ENCODE results near the gene C20orf141. TPM values are rescaled to one million over a fixed set of nuclear protein-coding genes. Genes with fewer than 3 reads are reported as not detected.
"Not testable (repeated sequence)": the region's sequence is repeated elsewhere in the genome, so short reads cannot be mapped to it uniquely, and the experiment has no call there.

C20orf141 gene
- not detected for total RNA-seq
- 1.3 TPM for polyA plus RNA-seq
- long read RNA-seq, donor 1: 0 reads
- long read RNA-seq, donor 2: 0 reads
- long read RNA-seq, donor 3: 0 reads
- long read RNA-seq, donor 4: 0 reads
- long read RNA-seq, donor 5: 0 reads
- long read RNA-seq, donor 6: 0 reads
- long read RNA-seq, donor 7: 0 reads
- long read RNA-seq, donor 8: 0 reads
- long read RNA-seq, donor 9: 0 reads
- long read RNA-seq, donor 10, partial matches to known transcripts: 0 of 1 reads
- long read RNA-seq, donor 10, other reads (novel, unspliced or antisense): 0 of 1 reads

- Histone ChIP-seq H3K27ac (ENCODE audit: low read depth in 1 of 2, low read length in 1 of 2) (peak within 1 kb of the TSS in 1 of 2 donors; percentile 3), H3K27me3 (ENCODE audit: control insufficient read depth in 2 of 2, insufficient read depth in 1 of 2, low read length in 1 of 2) (peaks cover 4 to 41% of the 10 kb centered on the region in 2 donors), H3K36me3 (ENCODE audit: control insufficient read depth in 2 of 2, insufficient read depth in 2 of 2, low read length in 1 of 2) (no peaks in the 10 kb centered on the region), H3K4me3 (ENCODE audit: low read length in 2 of 2) (no peak within 1 kb of the TSS), H3K4me1 (ENCODE audit: control insufficient read depth in 2 of 2, insufficient read depth in 2 of 2, low read length in 2 of 2) (peaks cover 0 to 2% of the 10 kb centered on the region in 2 donors), H3K9me3 (ENCODE audit: control insufficient read depth in 2 of 2, insufficient read depth in 1 of 2, low read length in 1 of 2) (no peaks in the 10 kb centered on the region)
- 28% methylated on average over 5 of the region's 5 CpGs for WGBS
- DNase-seq (ENCODE audit: low read depth in 6 of 9, low spot score in 9 of 9): no peak
Observed at GRCh38 chr20:2814587-2815051, at the start of gene C20orf141. Gene C20orf141 (plus strand): TSS chr20:2814987. CDS start chr20:2815185, 198 bp downstream.

- H3K9me3 ChIP-seq (ENCODE audit: control insufficient read depth in 2 of 2, insufficient read depth in 1 of 2, low read length in 1 of 2): peaks cover 0 to 4% of the 10 kb centered on the region in 2 donors
- WGBS: 88% methylated on average over 15 of the region's 15 CpGs
- H3K27ac ChIP-seq (ENCODE audit: low read depth in 1 of 2, low read length in 1 of 2): no peak overlapping the region
- no peak overlapping the region for H3K4me3 ChIP-seq (ENCODE audit: low read length in 2 of 2)
- peaks cover 0 to 22% of the 10 kb centered on the region in 2 donors for H3K27me3 ChIP-seq (ENCODE audit: control insufficient read depth in 2 of 2, insufficient read depth in 1 of 2, low read length in 1 of 2)
- peaks cover 4 to 6% of the 10 kb centered on the region in 2 donors for H3K4me1 ChIP-seq (ENCODE audit: control insufficient read depth in 2 of 2, insufficient read depth in 2 of 2, low read length in 2 of 2)
- H3K36me3 ChIP-seq (ENCODE audit: control insufficient read depth in 2 of 2, insufficient read depth in 2 of 2, low read length in 1 of 2): no peaks in the 10 kb centered on the region
- no peak for DNase-seq (ENCODE audit: low read depth in 6 of 9, low spot score in 9 of 9)
Observed at GRCh38 chr20:2767768-2768631, 46.8 kb upstream of the C20orf141 start.

- no peak for DNase-seq (ENCODE audit: low read depth in 6 of 9, low spot score in 9 of 9)
- 89% methylated on average over 5 of the region's 5 CpGs for WGBS
- no peak overlapping the region for H3K4me3 ChIP-seq (ENCODE audit: low read length in 2 of 2)
- H3K36me3 ChIP-seq (ENCODE audit: control insufficient read depth in 2 of 2, insufficient read depth in 2 of 2, low read length in 1 of 2): no peaks in the 10 kb centered on the region
- peaks cover 4 to 6% of the 10 kb centered on the region in 2 donors for H3K4me1 ChIP-seq (ENCODE audit: control insufficient read depth in 2 of 2, insufficient read depth in 2 of 2, low read length in 2 of 2)
- H3K27ac ChIP-seq (ENCODE audit: low read depth in 1 of 2, low read length in 1 of 2): no peak overlapping the region
- H3K9me3 ChIP-seq (ENCODE audit: control insufficient read depth in 2 of 2, insufficient read depth in 1 of 2, low read length in 1 of 2): peaks cover 0 to 4% of the 10 kb centered on the region in 2 donors
- peaks cover 0 to 18% of the 10 kb centered on the region in 2 donors for H3K27me3 ChIP-seq (ENCODE audit: control insufficient read depth in 2 of 2, insufficient read depth in 1 of 2, low read length in 1 of 2)
Observed at GRCh38 chr20:2768632-2769015, 46.2 kb upstream of the C20orf141 start.

GRCh38 chr20:2770091-2770490 lies 44.7 kb upstream of the C20orf141 start:
- 98% methylated on average over 12 of the region's 12 CpGs for WGBS
- peaks cover 0 to 18% of the 10 kb centered on the region in 2 donors for H3K27me3 ChIP-seq (ENCODE audit: control insufficient read depth in 2 of 2, insufficient read depth in 1 of 2, low read length in 1 of 2)
- not testable (repeated sequence) for H3K36me3 ChIP-seq (ENCODE audit: control insufficient read depth in 2 of 2, insufficient read depth in 2 of 2, low read length in 1 of 2); H3K9me3 ChIP-seq (ENCODE audit: control insufficient read depth in 2 of 2, insufficient read depth in 1 of 2, low read length in 1 of 2); H3K4me3 ChIP-seq (ENCODE audit: low read length in 2 of 2); H3K4me1 ChIP-seq (ENCODE audit: control insufficient read depth in 2 of 2, insufficient read depth in 2 of 2, low read length in 2 of 2); DNase-seq (ENCODE audit: low read depth in 6 of 9, low spot score in 9 of 9); H3K27ac ChIP-seq (ENCODE audit: low read depth in 1 of 2, low read length in 1 of 2)

- Histone ChIP-seq H3K4me3 (ENCODE audit: low read length in 2 of 2) (no peak overlapping the region), H3K27ac (ENCODE audit: low read depth in 1 of 2, low read length in 1 of 2) (no peak overlapping the region), H3K36me3 (ENCODE audit: control insufficient read depth in 2 of 2, insufficient read depth in 2 of 2, low read length in 1 of 2) (no peaks in the 10 kb centered on the region), H3K9me3 (ENCODE audit: control insufficient read depth in 2 of 2, insufficient read depth in 1 of 2, low read length in 1 of 2) (peaks cover 2 to 7% of the 10 kb centered on the region in 2 donors), H3K4me1 (ENCODE audit: control insufficient read depth in 2 of 2, insufficient read depth in 2 of 2, low read length in 2 of 2) (peaks cover 4 to 6% of the 10 kb centered on the region in 2 donors), H3K27me3 (ENCODE audit: control insufficient read depth in 2 of 2, insufficient read depth in 1 of 2, low read length in 1 of 2) (peaks cover 0 to 18% of the 10 kb centered on the region in 2 donors)
- DNase-seq (ENCODE audit: low read depth in 6 of 9, low spot score in 9 of 9): no peak
- 47% methylated on average over 12 of the region's 12 CpGs for WGBS
Observed at GRCh38 chr20:2771631-2772080, 43.1 kb upstream of the C20orf141 start.

- Histone ChIP-seq H3K36me3 (ENCODE audit: control insufficient read depth in 2 of 2, insufficient read depth in 2 of 2, low read length in 1 of 2) (no peaks in the 10 kb centered on the region), H3K27me3 (ENCODE audit: control insufficient read depth in 2 of 2, insufficient read depth in 1 of 2, low read length in 1 of 2) (peaks cover 2 to 8% of the 10 kb centered on the region in 2 donors), H3K9me3 (ENCODE audit: control insufficient read depth in 2 of 2, insufficient read depth in 1 of 2, low read length in 1 of 2) (peaks cover 2 to 7% of the 10 kb centered on the region in 2 donors), H3K4me1 (ENCODE audit: control insufficient read depth in 2 of 2, insufficient read depth in 2 of 2, low read length in 2 of 2) (peaks cover 4 to 6% of the 10 kb centered on the region in 2 donors), H3K4me3 (ENCODE audit: low read length in 2 of 2) (no peak overlapping the region), H3K27ac (ENCODE audit: low read depth in 1 of 2, low read length in 1 of 2) (no peak overlapping the region)
- no peak for DNase-seq (ENCODE audit: low read depth in 6 of 9, low spot score in 9 of 9)
- 96% methylated on average over 9 of the region's 9 CpGs for WGBS
Observed at GRCh38 chr20:2773812-2774211, 41.0 kb upstream of the C20orf141 start.

GRCh38 chr20:2775139-2775538 lies 39.6 kb upstream of the C20orf141 start:
- no peak for DNase-seq (ENCODE audit: low read depth in 6 of 9, low spot score in 9 of 9)
- no peaks in the 10 kb centered on the region for H3K36me3 ChIP-seq (ENCODE audit: control insufficient read depth in 2 of 2, insufficient read depth in 2 of 2, low read length in 1 of 2)
- peaks cover 0 to 2% of the 10 kb centered on the region in 2 donors for H3K27me3 ChIP-seq (ENCODE audit: control insufficient read depth in 2 of 2, insufficient read depth in 1 of 2, low read length in 1 of 2)
- WGBS: 97% methylated on average over 3 of the region's 3 CpGs
- H3K27ac ChIP-seq (ENCODE audit: low read depth in 1 of 2, low read length in 1 of 2): no peak overlapping the region
- H3K9me3 ChIP-seq (ENCODE audit: control insufficient read depth in 2 of 2, insufficient read depth in 1 of 2, low read length in 1 of 2): peaks cover 2 to 7% of the 10 kb centered on the region in 2 donors
- H3K4me1 ChIP-seq (ENCODE audit: control insufficient read depth in 2 of 2, insufficient read depth in 2 of 2, low read length in 2 of 2): peaks cover 4 to 6% of the 10 kb centered on the region in 2 donors
- H3K4me3 ChIP-seq (ENCODE audit: low read length in 2 of 2): no peak overlapping the region

- DNase-seq (ENCODE audit: low read depth in 6 of 9, low spot score in 9 of 9): peak in 1 of 9 donors; percentile 9
- H3K9me3 ChIP-seq (ENCODE audit: control insufficient read depth in 2 of 2, insufficient read depth in 1 of 2, low read length in 1 of 2): peaks cover 2 to 4% of the 10 kb centered on the region in 2 donors
- 91% methylated on average over 10 of the region's 10 CpGs for WGBS
- H3K27me3 ChIP-seq (ENCODE audit: control insufficient read depth in 2 of 2, insufficient read depth in 1 of 2, low read length in 1 of 2): peaks cover 2% of the 10 kb centered on the region in 2 donors
- H3K4me1 ChIP-seq (ENCODE audit: control insufficient read depth in 2 of 2, insufficient read depth in 2 of 2, low read length in 2 of 2): no peaks in the 10 kb centered on the region
- no peaks in the 10 kb centered on the region for H3K36me3 ChIP-seq (ENCODE audit: control insufficient read depth in 2 of 2, insufficient read depth in 2 of 2, low read length in 1 of 2)
- no peak overlapping the region for H3K27ac ChIP-seq (ENCODE audit: low read depth in 1 of 2, low read length in 1 of 2)
- H3K4me3 ChIP-seq (ENCODE audit: low read length in 2 of 2): no peak overlapping the region
Observed at GRCh38 chr20:2778602-2779321, 36.0 kb upstream of the C20orf141 start.
